Tibial nerve (tissue), 4 donors: ENCODE measurements around the gene RAB15. TPM values are rescaled to one million over a fixed set of nuclear protein-coding genes. Genes with fewer than 3 reads are reported as not detected.

Experiments used
- DNase-seq, 2 donors: peaks; one replicate each; pipeline ENCODE4 v3.0.0-alpha.2; 2019; ENCODE audit warnings: low spot score in 2 of 2
- H3K27ac ChIP-seq, 4 donors: fragments of 200-600 bp; sonication (generic) in 3 of 4; one replicate each; pipeline ENCODE4 v1.5.1; 2017 to 2019; ENCODE audit warnings: mild to moderate bottlenecking in 1 of 4
- H3K27me3 ChIP-seq, 2 donors: fragments of 200-600 bp; sonication (generic) in 1 of 2; one replicate each; pipeline versions ENCODE4 v1.5.1 to v1.6.0; 2017 to 2019
- H3K36me3 ChIP-seq, 3 donors: fragments of 200-600 bp; sonication (generic); one replicate each; pipeline ENCODE4 v1.5.1; 2018 to 2019
- H3K4me1 ChIP-seq, 4 donors: fragments of 200-600 bp; sonication (generic) in 3 of 4; one replicate each; pipeline ENCODE4 v1.5.1; 2017 to 2019
- H3K4me3 ChIP-seq, 4 donors: fragments of 200-600 bp; sonication (generic) in 3 of 4; one replicate each; pipeline ENCODE4 v1.5.1; 2017 to 2019; ENCODE audit warnings: mild to moderate bottlenecking in 1 of 4, moderate library complexity in 1 of 4
- H3K9me3 ChIP-seq, 4 donors: fragments of 200-600 bp; sonication (generic) in 3 of 4; one replicate each; pipeline ENCODE4 v1.5.1; 2017 to 2019
- EP300 ChIP-seq, 2 donors: sonication (generic); formaldehyde crosslinking; IDR thresholded peaks; one replicate each; pipeline ENCODE4 v1.6.1; 2017; ENCODE audit warnings: antibody characterized with exemption in 2 of 2, mild to moderate bottlenecking in 1 of 2
- POLR2A ChIP-seq, 2 donors: fragments of 450-650 bp; IDR thresholded peaks; one replicate each; pipeline ENCODE4 v1.6.1; 2017; ENCODE audit warnings: antibody characterized with exemption in 2 of 2, mild to moderate bottlenecking in 2 of 2, moderate library complexity in 2 of 2
- WGBS, 2 donors: methylation state at CpG; one replicate each; pipeline ENCODE4 v1.1.5; 2018; 5-methylcytosine and 5-hydroxymethylcytosine counted together
- total RNA-seq, 4 donors: library from RNA; depleted of rRNA; stranded (reverse); fragments of >200 nt; gene quantifications; one replicate each; pipeline ENCODE4 v1.1.0, GENCODE V29; 2016
- TF ChIP-seq, protein P1 (sequence below), 5 experiments: fragments of 200-600 bp in 3 of 5; fragments of 450-650 bp in 2 of 5; sonication (generic) in 3 of 5; IDR thresholded peaks; one replicate each; pipeline ENCODE4 v1.5.1; 2016 to 2019; ENCODE audit warnings: antibody characterized with exemption in 5 of 5, mild to moderate bottlenecking in 3 of 5, moderate library complexity in 2 of 5

The RAB15 gene
- total RNA-seq, 4 donors from 2014 or later, result 0.22 to 2.4 (median 0.42) TPM; not detected in 1

- no peaks in the 10 kb centered on the region for H3K27me3 ChIP-seq
- DNase-seq, result no peak
- no peak overlapping the region for H3K27ac ChIP-seq
- H3K4me3 ChIP-seq, result no peak overlapping the region
- peaks cover 0 to 33% (median 5%) of the 10 kb centered on the region in 4 donors for H3K4me1 ChIP-seq
- 47 to 59% methylated on average over 1 of the region's 1 CpG for WGBS, 2 donors
- no peaks in the 10 kb centered on the region for H3K9me3 ChIP-seq
- no peak for TF ChIP-seq EP300 (IDR thresholded peaks at IDR 0.05)
- no peak for TF ChIP-seq POLR2A (IDR thresholded peaks at IDR 0.05)
- TF ChIP-seq, protein P1, sequence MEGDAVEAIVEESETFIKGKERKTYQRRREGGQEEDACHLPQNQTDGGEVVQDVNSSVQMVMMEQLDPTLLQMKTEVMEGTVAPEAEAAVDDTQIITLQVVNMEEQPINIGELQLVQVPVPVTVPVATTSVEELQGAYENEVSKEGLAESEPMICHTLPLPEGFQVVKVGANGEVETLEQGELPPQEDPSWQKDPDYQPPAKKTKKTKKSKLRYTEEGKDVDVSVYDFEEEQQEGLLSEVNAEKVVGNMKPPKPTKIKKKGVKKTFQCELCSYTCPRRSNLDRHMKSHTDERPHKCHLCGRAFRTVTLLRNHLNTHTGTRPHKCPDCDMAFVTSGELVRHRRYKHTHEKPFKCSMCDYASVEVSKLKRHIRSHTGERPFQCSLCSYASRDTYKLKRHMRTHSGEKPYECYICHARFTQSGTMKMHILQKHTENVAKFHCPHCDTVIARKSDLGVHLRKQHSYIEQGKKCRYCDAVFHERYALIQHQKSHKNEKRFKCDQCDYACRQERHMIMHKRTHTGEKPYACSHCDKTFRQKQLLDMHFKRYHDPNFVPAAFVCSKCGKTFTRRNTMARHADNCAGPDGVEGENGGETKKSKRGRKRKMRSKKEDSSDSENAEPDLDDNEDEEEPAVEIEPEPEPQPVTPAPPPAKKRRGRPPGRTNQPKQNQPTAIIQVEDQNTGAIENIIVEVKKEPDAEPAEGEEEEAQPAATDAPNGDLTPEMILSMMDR (IDR thresholded peaks at IDR 0.05), result no peak
- H3K36me3 ChIP-seq, result peaks cover 0 to 61% (median 0%) of the 10 kb centered on the region in 3 donors
These were observed 37.7 kb downstream of the RAB15 start for GRCh38 chr14:64934338-64934929.

DNA sequence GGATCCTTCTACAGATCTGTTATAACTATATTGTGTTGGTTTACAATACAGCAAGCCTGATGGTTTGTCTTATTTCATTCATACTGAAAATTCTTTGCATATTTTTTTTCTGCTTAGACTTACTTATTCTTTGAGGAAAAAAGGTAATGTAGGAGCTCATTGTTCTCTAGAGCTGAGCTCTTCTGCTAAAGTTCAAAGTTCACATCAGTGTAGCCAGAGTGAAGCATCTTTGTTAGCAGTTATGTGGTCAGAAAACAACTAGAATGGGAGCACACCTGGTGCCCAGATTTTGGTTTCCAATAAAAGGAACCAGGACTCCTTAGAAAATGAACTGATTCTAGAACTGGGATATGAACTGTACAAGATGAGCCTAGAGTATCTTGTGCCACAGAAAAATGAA lies 39.9 kb downstream of the RAB15 start:
- Histone ChIP-seq H3K9me3 (no peaks in the 10 kb centered on the region), H3K27ac (no peak overlapping the region), H3K4me3 (no peak overlapping the region), H3K36me3 (peaks cover 0 to 64% (median 0%) of the 10 kb centered on the region in 3 donors), H3K4me1 (peaks cover 0 to 37% (median 5%) of the 10 kb centered on the region in 4 donors), H3K27me3 (no peaks in the 10 kb centered on the region)
- no peak for DNase-seq
- TF ChIP-seq, protein P1 (IDR thresholded peaks at IDR 0.05), result no peak
- no peak for TF ChIP-seq EP300 (IDR thresholded peaks at IDR 0.05)
- TF ChIP-seq POLR2A (IDR thresholded peaks at IDR 0.05), result no peak

DNA sequence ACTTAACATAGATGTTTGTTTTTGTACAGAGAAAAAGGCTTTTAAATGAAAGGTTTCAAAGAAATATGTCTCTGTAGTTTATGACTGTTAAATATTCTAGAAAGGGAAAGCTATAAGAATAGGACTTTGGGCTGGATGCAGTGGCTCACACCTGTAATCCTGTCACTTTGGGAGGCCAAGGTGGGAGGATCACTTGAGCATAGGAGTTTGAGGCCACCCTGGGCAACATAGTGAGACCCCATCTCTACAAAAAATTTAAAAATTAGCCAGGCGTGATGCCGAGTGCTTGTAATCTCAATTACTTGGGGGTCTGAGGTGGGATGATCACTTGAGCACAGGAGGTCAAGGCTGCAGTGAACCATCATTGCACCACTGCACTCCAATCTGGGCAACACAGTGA lies 41.0 kb downstream of the RAB15 start:
- Histone ChIP-seq H3K9me3 (no peaks in the 10 kb centered on the region), H3K4me3 (no peak overlapping the region), H3K27ac (no peak overlapping the region), H3K4me1 (peaks cover 0 to 25% (median 5%) of the 10 kb centered on the region in 4 donors), H3K27me3 (no peaks in the 10 kb centered on the region), H3K36me3 (peaks cover 0 to 69% (median 0%) of the 10 kb centered on the region in 3 donors)
- TF ChIP-seq POLR2A (IDR thresholded peaks at IDR 0.05) (no peak), EP300 (IDR thresholded peaks at IDR 0.05) (no peak)
- TF ChIP-seq, protein P1 (IDR thresholded peaks at IDR 0.05), result no peak
- whole genome bisulfite sequencing, 2 donors, result 81 to 100% methylated on average over 2 of the region's 2 CpGs
- no peak for DNase-seq

DNA sequence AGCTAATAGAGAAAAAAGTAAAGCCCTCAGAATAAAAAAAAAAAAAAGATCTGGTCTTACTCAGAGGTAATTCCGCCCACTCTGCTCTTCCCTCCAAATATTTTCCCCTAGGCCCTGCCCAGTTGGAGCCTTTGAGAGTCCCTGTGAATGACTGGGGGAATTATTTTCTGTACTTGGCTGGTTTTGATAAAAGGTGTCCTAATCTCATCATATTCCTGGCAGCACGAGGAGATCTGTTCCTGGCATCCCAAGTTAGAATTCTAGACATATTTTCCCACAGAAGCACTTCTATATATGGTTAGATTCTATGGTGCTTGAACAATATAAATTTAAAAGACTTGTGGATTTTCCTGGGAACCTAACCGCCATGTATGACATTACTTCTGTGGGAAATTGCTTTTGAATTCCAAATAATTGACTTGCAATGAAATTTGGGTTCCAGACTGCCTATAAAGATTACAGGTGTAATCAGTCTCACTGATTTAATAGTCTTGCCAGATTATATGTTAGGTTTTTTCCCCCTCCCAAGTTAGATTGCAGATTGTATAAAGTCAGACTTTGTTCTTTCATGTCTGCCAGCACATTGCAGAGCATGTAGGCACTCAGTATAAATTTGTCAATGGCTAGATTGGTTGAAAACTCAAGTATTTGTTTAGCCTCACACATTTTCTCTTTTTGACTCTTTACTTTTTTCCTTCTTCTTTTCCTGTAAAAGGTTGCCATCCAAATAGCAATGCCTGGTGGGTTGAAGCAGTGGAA lies 41.9 kb downstream of the RAB15 start:
- DNase-seq, result no peak
- TF ChIP-seq POLR2A (IDR thresholded peaks at IDR 0.05) (no peak), EP300 (IDR thresholded peaks at IDR 0.05) (no peak)
- TF ChIP-seq, protein P1 (IDR thresholded peaks at IDR 0.05), result no peak
- Histone ChIP-seq H3K9me3 (no peaks in the 10 kb centered on the region), H3K27me3 (no peaks in the 10 kb centered on the region), H3K4me1 (peaks cover 0 to 24% (median 5%) of the 10 kb centered on the region in 4 donors), H3K4me3 (no peak overlapping the region), H3K27ac (no peak overlapping the region), H3K36me3 (peaks cover 0 to 73% (median 0%) of the 10 kb centered on the region in 3 donors)
- WGBS, 2 donors, result 72 to 74% methylated on average over 3 of the region's 3 CpGs

DNA sequence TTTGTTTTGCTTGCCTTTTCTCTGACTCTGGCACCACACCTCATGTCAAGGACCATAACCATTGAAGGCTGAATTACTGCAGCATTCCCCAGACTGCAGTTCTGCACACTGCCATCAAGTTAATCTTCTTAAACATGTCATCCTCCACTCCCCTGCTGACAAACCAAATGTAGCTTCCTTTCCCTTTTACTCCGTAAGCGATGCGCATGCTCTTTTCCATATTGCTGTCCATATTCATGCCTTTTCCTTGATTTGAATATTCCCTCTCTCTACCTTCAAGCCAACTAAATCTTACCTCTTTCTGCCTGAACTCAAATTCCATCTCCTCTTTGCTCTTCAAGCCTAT lies 43.1 kb downstream of the RAB15 start:
- 97% methylated on average over 3 of the region's 3 CpGs for WGBS, 2 donors
- Histone ChIP-seq H3K4me1 (peaks cover 0 to 17% (median 5%) of the 10 kb centered on the region in 4 donors), H3K36me3 (peaks cover 0 to 76% (median 0%) of the 10 kb centered on the region in 3 donors), H3K4me3 (no peak overlapping the region), H3K27ac (peak overlapping the region in 1 of 4 donors; percentile 27), H3K9me3 (no peaks in the 10 kb centered on the region), H3K27me3 (no peaks in the 10 kb centered on the region)
- no peak for DNase-seq
- TF ChIP-seq, protein P1 (IDR thresholded peaks at IDR 0.05), result no peak
- TF ChIP-seq POLR2A (IDR thresholded peaks at IDR 0.05) (no peak), EP300 (IDR thresholded peaks at IDR 0.05) (no peak)
